ENCODE results near the gene HNRNPH2. TPM values are rescaled to one million over a fixed set of nuclear protein-coding genes. Genes with fewer than 3 reads are reported as not detected.

The HNRNPH2 gene, protein sequence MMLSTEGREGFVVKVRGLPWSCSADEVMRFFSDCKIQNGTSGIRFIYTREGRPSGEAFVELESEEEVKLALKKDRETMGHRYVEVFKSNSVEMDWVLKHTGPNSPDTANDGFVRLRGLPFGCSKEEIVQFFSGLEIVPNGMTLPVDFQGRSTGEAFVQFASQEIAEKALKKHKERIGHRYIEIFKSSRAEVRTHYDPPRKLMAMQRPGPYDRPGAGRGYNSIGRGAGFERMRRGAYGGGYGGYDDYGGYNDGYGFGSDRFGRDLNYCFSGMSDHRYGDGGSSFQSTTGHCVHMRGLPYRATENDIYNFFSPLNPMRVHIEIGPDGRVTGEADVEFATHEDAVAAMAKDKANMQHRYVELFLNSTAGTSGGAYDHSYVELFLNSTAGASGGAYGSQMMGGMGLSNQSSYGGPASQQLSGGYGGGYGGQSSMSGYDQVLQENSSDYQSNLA
- total RNA-seq, result 10 to 100 TPM; 27.8 to 30.9 TPM

DNA sequence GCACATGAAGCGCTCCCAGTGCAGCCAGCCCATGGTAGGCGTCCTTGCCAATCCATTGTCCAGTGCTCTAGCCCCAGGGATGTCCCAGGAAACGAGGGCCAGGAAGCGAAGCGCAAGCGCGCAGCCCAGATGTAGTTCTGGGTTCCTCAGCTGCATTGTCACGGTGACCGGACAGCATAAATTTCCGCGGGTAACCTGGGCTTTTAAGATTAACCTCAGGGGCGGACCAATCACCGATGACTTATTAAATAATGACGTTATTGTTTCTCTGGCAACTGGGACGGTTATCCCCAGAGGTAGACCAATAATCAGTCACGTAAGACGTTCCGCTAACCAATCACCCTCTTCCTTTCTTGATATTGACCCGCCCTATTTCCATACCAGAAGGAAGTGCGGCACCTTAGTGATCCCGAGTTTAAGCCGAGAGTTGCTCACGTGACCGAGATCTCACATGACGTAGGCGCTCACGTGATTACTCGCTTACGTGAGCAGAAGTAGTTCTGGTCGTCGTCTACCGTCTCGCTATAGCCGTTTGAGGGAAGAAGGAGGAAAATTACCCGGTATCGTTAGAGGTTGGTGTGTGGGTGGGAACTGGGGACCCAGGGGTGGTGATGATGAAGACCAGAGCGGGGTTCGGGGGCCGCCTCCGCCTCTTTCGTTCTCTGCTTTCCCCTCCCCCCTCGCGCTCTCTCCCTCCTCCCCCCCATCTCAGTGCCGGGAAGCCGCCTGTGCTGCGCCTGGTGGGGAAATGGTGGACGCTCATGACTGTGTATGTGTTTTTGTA lies at the start of gene HNRNPH2, which contains the start of gene GLA:
Gene HNRNPH2, plus strand, starts transcription at position 475 of the 784 bp plus-strand sequence. CDS start 3,767 bp downstream, outside the sequence.
Gene GLA, minus strand, starts transcription at position 178 of the 784 bp plus-strand sequence. Its CDS starts 22 bp downstream, at position 156.
- Mint-ChIP-seq H3K9me3 (no peaks in the 10 kb centered on the region), H3K27ac (peak within 1 kb of the TSS; percentile 98 to 99), H3K36me3 (peaks cover 26% of the 10 kb centered on the region in 2 donors)
- DNase-seq (ENCODE audit: low spot score in 2 of 2), result peak; percentile 73 to 89
- peak; percentile 93 to 95 for ATAC-seq

DNA sequence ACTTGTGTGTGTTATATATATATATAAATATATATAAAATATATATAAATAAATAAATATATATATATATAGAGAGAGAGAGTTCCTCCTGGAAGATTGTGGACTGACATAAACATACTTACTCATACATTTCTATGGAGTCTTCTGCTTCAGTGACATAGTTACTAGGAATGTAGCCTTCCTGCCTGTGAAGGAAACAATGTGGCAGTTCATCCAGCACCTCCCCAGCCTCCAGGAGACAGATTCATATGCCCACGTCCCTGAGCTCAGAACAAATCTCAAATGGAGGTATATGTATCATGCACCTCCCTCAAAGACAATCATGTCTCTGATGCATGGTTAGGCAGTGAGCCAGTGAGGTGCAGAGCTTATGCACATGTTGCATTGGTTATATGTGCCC lies 48.1 kb upstream of the HNRNPH2 start:
- DNase-seq (ENCODE audit: low spot score in 2 of 2) (no peak), ATAC-seq (no peak)
- H3K9me3 Mint-ChIP-seq, result no peaks in the 10 kb centered on the region
- no peak overlapping the region for H3K27ac Mint-ChIP-seq
- no peaks in the 10 kb centered on the region for H3K36me3 Mint-ChIP-seq

DNA sequence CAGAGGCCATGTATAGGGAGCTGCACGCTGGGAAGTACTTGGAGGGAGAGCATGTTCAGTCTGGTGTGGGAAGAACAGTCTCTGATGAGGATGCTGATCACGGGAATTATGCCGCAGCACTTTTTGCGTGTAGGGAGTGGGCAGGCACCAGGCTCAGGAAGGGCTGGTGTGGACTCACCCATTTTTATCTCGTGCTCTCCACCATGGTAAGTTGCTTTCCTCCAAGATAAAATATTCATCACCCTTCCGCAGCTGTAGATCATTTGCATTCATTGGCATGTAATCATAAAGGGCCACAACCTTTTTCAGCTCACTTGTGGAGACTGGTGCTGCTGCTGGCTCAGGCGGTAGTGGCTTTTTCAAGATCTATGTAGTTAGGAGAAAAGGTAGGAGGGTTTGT lies 47.6 kb upstream of the HNRNPH2 start:
- H3K9me3 Mint-ChIP-seq, result no peaks in the 10 kb centered on the region
- H3K27ac Mint-ChIP-seq, result no peak overlapping the region
- no peak for DNase-seq (ENCODE audit: low spot score in 2 of 2)
- no peaks in the 10 kb centered on the region for H3K36me3 Mint-ChIP-seq
- no peak for ATAC-seq

DNA sequence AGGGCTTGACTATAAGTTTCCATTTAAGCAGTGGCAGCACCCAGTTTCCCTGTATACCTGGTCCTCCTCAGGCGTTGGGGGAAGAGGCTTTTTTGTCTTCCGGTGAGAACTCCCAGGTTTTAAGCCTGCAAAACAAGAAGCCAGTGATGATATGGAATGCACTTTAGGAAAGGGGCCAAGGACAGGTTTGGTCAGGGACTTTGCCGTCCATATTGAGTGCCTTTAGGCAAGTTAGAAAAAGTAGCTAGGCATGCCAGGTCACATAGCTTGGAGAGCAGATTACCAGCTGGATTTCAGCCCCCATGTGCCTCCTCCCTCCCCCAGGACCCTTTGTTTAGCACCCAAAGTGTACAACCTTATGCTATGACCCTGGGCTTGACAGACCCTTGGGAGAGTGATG lies 45.9 kb upstream of the HNRNPH2 start:
- H3K9me3 Mint-ChIP-seq, result no peaks in the 10 kb centered on the region
- no peak overlapping the region for H3K27ac Mint-ChIP-seq
- DNase-seq (ENCODE audit: low spot score in 2 of 2) (no peak), ATAC-seq (no peak)
- no peaks in the 10 kb centered on the region for H3K36me3 Mint-ChIP-seq

DNA sequence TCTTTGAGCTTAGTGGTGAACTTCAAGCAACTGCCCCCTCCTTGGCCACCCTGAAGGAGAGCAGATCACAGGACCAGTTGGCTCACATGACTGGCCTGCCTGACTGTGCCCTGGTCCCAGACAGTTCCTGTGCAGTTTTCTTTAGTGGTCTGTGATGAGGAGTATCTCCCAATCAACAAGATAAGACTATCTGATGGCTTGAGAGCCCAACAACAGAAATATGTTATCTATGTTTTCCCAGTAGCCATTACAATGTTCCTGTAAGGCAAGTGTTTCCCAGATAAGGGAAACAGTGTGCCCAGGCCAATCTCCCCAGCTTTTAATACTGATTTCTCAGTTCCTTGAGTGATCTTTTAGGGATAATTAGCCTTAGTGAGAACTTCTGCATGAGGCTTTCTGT lies 45.3 kb upstream of the HNRNPH2 start:
- ATAC-seq, result no peak
- no peaks in the 10 kb centered on the region for H3K9me3 Mint-ChIP-seq
- no peaks in the 10 kb centered on the region for H3K36me3 Mint-ChIP-seq

DNA sequence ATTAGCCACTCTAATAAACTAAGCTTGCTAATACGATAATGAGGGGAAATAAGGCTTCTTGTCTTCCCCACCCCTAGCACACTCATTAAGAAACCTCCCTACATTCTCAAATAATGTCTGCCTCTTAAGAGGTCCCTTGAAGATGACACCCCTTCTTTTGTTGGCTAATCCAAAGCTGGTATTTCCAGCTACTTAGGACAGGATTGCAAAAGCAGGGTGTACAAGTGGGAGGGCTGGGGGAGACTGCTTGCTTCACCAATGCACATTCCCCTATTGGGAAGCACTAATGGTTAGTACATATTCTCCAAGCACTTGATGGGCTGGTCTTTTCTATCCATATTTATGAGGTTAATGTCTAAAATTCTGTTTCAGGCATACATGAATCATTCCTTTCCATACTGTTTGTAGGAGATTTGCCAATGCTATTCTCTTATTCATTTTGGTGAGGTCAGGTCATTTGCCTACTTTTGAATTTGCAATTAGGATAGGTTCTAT lies 42.7 kb upstream of the HNRNPH2 start:
- Mint-ChIP-seq H3K9me3 (no peaks in the 10 kb centered on the region), H3K36me3 (no peaks in the 10 kb centered on the region), H3K27ac (no peak overlapping the region)
- ATAC-seq, result no peak
- DNase-seq (ENCODE audit: low spot score in 2 of 2), result no peak

More for the DNA sequence above, 45.3 kb upstream of the HNRNPH2 start:
- DNase-seq (ENCODE audit: low spot score in 2 of 2), result no peak
- H3K27ac Mint-ChIP-seq, result no peak overlapping the region

DNA sequence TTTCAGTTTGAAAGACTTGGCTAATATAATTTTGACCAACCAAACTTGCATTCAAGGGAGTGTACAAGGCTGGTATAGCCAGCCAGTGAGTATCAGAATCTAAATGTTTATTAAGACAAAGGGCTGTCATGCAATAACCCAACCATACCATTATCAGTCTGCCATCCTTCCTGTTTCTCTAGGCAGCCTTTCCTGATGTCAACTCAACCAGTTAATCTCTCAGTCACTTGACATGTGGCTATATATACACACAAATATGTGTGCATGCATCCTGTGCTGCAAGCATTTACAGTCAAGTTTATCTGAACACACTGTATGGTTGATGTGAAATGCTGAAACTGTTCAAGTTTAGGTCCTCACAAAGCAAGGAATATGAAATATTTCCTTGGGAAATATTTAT lies 39.2 kb upstream of the HNRNPH2 start:
- H3K9me3 Mint-ChIP-seq, result no peaks in the 10 kb centered on the region

DNA sequence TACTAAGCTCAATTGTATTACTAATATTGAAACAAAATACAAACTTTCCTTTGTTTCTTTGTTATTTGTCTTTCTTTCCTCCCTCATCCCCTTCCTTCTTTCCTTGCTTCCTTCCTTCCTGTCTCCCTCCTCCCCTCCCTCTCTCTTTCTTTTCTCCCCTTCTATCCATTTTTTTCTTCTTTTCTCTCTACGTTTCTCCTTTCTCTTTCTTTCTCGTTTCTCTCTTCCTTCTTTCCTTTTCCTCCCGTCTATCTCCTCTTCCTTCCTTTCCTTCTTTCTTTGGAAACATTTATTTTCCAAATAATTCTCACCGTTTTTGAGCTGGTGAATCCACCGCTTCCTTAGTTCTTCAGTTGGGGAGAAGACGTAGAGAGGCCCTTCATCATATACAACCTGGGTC lies 38.3 kb upstream of the HNRNPH2 start:
- no peak for ATAC-seq
- Mint-ChIP-seq H3K9me3 (no peaks in the 10 kb centered on the region), H3K27ac (no peak overlapping the region), H3K36me3 (no peaks in the 10 kb centered on the region)
- DNase-seq (ENCODE audit: low spot score in 2 of 2), result no peak

More for the DNA sequence above, 39.2 kb upstream of the HNRNPH2 start:
- DNase-seq (ENCODE audit: low spot score in 2 of 2), result no peak
- ATAC-seq, result no peak
- Mint-ChIP-seq H3K27ac (no peak overlapping the region), H3K36me3 (no peaks in the 10 kb centered on the region)

DNA sequence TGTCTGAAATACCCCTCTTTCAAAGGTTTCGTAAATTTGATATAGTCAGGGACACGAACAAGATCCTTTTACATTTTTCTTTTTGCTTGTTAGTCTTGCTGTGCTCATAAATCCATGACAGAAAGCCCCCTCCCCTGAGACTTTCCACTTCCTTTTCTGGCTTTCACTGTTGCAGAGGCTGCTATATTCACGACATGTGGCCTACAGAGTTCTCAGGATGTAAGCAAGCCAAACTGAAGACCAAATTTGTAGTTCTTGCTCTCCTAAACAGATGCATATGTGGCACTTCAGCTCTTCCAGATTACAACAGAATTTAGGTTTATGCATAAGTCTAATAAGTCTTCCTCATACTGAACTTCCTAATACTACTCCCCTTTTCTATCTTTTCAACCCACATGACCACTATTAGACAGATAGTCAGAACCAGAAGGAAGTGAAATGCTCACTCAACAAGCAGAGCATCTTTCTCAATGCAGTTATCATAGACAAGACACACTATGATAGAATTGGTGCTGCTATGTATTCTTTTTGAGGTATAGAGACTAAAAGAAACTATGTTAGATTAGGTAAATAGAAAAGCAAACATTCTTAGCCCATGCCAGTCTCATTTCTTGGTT lies 37.0 kb upstream of the HNRNPH2 start:
- Mint-ChIP-seq H3K36me3 (no peaks in the 10 kb centered on the region), H3K27ac (no peak overlapping the region), H3K9me3 (no peaks in the 10 kb centered on the region)
- ATAC-seq (no peak), DNase-seq (ENCODE audit: low spot score in 2 of 2) (no peak)

DNA sequence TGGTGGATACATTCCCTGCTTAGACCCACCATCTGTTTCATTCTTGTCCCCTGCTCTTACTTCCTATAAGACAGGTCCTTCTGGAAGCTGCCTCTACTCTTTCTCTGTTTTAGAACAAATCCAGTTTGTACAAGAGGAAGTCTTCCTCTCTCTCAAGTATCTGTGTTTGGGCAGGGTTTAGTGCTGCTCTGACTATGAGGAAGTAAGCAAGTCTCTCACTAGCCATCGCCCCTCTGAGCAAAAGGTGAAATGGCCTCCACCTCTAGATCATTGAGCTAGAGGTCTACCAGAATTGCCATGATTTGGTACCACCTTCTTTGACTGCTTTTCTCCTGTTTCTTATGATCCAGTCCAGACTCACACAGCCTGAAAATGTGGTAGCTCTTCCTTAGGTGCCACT lies 30.5 kb upstream of the HNRNPH2 start:
- H3K27ac Mint-ChIP-seq, result no peak overlapping the region
- ATAC-seq, result no peak
- no peaks in the 10 kb centered on the region for H3K9me3 Mint-ChIP-seq
- DNase-seq (ENCODE audit: low spot score in 2 of 2), result no peak
- H3K36me3 Mint-ChIP-seq, result no peaks in the 10 kb centered on the region

DNA sequence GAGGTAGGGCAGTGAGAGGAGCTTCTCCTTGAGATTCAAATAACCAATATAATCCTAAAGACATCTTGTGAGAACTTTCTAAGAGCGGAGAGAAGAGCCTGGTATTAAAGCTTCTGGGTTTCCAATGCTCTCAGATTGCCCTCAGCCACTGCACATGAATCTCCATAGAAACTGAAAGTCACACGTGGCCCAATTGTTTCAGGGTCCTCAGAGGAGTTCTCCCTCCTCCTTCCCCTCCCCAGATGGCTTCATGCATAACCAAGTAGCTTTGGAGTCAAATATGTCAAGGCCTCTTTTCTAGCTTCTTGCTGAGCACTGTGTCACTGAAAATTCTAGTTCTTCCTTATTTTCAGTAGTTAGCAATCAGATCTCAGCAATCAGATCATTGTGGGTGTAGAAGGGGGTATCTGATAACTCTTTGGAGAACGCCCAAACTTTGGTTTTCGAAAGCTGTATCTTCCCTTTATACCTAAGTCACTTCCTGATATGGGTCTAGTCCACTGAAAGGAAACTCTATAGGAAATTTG lies 24.3 kb upstream of the HNRNPH2 start:
- H3K27ac Mint-ChIP-seq, result no peak overlapping the region
- DNase-seq (ENCODE audit: low spot score in 2 of 2) (no peak), ATAC-seq (no peak)

DNA sequence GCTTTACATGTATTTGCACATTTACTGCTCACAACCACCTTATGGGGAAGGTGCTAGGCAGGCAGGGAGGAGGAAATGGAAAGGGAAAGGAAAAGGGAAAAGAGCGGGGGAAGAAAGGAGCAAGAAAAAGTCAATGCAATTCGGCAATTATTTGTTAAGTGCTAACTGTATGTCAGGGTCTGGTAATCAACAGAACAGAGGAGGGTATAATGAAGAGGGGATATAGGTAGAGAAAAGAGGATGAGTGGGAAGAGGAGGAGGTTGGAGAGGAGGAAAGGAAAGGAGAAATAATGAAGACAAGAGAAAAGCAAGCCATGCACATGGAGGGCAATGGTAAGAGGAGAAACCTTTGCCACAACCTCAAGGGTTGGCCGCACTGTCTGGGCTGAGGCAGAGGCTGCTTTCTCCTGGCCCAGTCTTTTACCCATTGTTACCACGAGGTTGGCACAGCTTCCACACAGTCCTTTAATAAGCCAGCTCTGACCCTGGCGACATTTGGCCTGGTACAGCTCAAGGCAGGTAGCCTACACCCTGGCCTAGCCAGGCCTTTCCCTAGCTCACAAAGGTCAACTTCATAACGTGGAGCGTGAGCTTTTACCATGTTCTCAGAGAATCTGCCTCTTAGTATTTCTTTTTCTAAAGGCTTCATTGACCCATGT lies 22.9 kb upstream of the HNRNPH2 start:
- no peak for DNase-seq (ENCODE audit: low spot score in 2 of 2)
- no peaks in the 10 kb centered on the region for H3K36me3 Mint-ChIP-seq
- no peaks in the 10 kb centered on the region for H3K9me3 Mint-ChIP-seq
- no peak overlapping the region for H3K27ac Mint-ChIP-seq
- no peak for ATAC-seq

More for the DNA sequence above, 24.3 kb upstream of the HNRNPH2 start:
- Mint-ChIP-seq H3K36me3 (no peaks in the 10 kb centered on the region), H3K9me3 (no peaks in the 10 kb centered on the region)

DNA sequence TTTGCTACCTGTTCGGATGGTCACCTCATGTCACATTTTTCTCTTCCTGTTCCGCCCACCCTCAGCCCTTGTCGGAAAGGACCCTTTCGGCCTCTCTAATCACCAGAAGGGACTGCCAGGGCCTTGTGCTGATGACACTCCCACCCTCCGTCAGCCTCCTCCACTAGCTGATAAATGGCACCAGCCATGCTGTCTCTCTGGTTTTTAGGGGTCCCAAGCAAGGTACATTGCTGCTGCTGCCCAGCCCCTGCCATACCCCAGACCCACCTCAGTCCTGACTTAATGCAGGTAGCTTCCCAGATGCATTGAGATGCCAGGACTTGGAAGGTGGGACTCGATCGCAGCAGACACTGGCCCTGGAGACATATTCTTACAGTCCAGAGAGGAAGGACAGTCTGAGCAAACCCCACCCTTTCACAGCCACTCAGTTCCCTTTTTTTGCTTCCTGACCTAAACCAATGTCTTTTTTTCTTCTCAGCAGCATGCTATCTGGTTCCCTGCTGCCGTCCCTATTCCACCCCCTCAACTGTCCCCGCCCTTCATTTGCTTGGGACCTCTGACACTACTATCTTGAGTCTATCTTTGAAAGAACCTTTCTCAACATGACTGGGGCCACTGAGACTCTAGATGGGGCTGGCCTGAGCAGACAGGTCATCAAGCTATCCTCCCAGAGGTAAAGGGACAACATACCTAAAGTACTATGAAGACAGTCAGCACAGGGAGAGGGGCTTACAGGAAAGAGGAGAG lies 22.1 kb upstream of the HNRNPH2 start, which contains the start of gene BTK:
Gene BTK, minus strand, starts transcription at position 397 of the 747 bp plus-strand sequence. CDS start 10,907 bp downstream, outside the sequence.
- no peak for DNase-seq (ENCODE audit: low spot score in 2 of 2)
- H3K36me3 Mint-ChIP-seq, result peaks cover 3% of the 10 kb centered on the region in 2 donors
- no peaks in the 10 kb centered on the region for H3K9me3 Mint-ChIP-seq
- no peak for ATAC-seq
- H3K27ac Mint-ChIP-seq, result peak within 1 kb of the TSS in 1 of 2 donors; percentile 25

DNA sequence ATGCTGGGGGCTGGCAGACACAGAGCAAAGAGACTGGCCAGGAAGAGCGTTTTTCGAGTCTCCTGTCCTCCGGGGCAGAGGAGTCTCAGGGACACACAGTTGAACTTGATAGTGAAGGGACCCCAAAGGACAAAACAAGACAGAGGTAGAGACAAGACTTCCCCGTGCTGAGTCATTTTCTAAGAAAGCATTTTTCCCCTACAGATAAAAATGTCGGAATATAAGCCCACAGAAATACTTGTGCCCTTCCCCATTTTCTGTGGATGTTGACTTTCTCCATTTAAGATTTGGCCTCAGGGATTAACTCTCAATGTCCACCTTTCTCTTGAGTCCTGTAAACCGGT lies 21.5 kb upstream of the HNRNPH2 start:
- Mint-ChIP-seq H3K36me3 (peaks cover 8% of the 10 kb centered on the region in 2 donors), H3K27ac (peak overlapping the region in 1 of 2 donors; percentile 25)
- no peak for ATAC-seq

DNA sequence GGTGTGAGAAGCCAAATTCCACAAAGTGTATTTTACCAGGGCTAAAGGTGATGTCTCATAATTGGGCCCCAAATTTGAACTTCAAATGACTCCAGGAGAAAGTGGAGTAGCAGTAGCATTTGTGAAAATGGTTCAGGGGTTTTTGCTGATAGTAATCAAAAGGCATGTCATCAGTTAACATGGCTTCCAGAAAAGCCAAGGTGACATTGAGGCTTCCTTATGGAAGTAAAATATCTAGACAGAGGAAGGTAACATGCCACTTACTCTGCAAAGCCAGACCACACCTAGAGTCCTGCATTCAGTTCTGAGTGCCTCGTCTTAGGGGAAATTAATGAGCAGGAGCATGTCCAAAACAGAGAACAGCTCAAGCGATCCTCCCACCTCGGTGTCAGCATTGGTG lies 19.4 kb upstream of the HNRNPH2 start:
- DNase-seq (ENCODE audit: low spot score in 2 of 2), result no peak
- ATAC-seq, result no peak
- Mint-ChIP-seq H3K27ac (no peak overlapping the region), H3K36me3 (peaks cover 25 to 26% of the 10 kb centered on the region in 2 donors), H3K9me3 (no peaks in the 10 kb centered on the region)

More for the DNA sequence above, 21.5 kb upstream of the HNRNPH2 start:
- no peak for DNase-seq (ENCODE audit: low spot score in 2 of 2)
- no peaks in the 10 kb centered on the region for H3K9me3 Mint-ChIP-seq

Data from activated naive CD4-positive, alpha-beta T cell treated with anti-CD3 and anti-CD28 coated beads, Interleukin-2, amount 50 U/mL, for 72 hours (primary cell).